PFSK-1 (cell line): Measurements from ENCODE around the gene PDGFC.

Experiments used
- FOXP2 ChIP-seq: optimal IDR thresholded peaks from 2 replicates; pipeline ENCODE3; 2011; ENCODE audit warnings: borderline replicate concordance, control low read depth, inconsistent platforms; ENCODE audit not compliant: insufficient read depth; ENCODE audit errors: extremely low read length, extremely low read depth
- POLR2AphosphoS5 ChIP-seq: IDR thresholded peaks from 2 replicates; pipeline ENCODE4 v1.6.1; 2012; ENCODE audit warnings: low read depth, mild to moderate bottlenecking, control low read depth, low read length, moderate library complexity
- SIN3A ChIP-seq: IDR thresholded peaks from 2 replicates; pipeline ENCODE4 v1.6.1; 2012; ENCODE audit warnings: mild to moderate bottlenecking, low read length, moderate library complexity, borderline replicate concordance; ENCODE audit not compliant: insufficient read depth
- TAF1 ChIP-seq: IDR thresholded peaks from 2 replicates; pipeline ENCODE4 v1.6.1; 2012; ENCODE audit warnings: low read length, control low read depth, borderline replicate concordance; ENCODE audit not compliant: insufficient read depth
- TF ChIP-seq, protein P1 (sequence below), 2 experiments: IDR thresholded peaks; 2 replicates each; pipeline versions ENCODE4 v1.6.1 to v1.8.0; 2011 to 2012; ENCODE audit warnings: low read depth in 2 of 2, low read length in 2 of 2, control low read depth in 1 of 2, inconsistent platforms in 1 of 2, mild to moderate bottlenecking in 1 of 2, moderate library complexity in 1 of 2; ENCODE audit not compliant: insufficient read depth in 1 of 2

GRCh38 chr4:156811286-156811685 is 160.3 kb downstream of the PDGFC start:
- TF ChIP-seq, protein P1, sequence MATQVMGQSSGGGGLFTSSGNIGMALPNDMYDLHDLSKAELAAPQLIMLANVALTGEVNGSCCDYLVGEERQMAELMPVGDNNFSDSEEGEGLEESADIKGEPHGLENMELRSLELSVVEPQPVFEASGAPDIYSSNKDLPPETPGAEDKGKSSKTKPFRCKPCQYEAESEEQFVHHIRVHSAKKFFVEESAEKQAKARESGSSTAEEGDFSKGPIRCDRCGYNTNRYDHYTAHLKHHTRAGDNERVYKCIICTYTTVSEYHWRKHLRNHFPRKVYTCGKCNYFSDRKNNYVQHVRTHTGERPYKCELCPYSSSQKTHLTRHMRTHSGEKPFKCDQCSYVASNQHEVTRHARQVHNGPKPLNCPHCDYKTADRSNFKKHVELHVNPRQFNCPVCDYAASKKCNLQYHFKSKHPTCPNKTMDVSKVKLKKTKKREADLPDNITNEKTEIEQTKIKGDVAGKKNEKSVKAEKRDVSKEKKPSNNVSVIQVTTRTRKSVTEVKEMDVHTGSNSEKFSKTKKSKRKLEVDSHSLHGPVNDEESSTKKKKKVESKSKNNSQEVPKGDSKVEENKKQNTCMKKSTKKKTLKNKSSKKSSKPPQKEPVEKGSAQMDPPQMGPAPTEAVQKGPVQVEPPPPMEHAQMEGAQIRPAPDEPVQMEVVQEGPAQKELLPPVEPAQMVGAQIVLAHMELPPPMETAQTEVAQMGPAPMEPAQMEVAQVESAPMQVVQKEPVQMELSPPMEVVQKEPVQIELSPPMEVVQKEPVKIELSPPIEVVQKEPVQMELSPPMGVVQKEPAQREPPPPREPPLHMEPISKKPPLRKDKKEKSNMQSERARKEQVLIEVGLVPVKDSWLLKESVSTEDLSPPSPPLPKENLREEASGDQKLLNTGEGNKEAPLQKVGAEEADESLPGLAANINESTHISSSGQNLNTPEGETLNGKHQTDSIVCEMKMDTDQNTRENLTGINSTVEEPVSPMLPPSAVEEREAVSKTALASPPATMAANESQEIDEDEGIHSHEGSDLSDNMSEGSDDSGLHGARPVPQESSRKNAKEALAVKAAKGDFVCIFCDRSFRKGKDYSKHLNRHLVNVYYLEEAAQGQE (IDR thresholded peaks at IDR 0.05; ENCODE audit: insufficient read depth in 1 of 2, low read depth in 2 of 2, low read length in 2 of 2): no peak
- no peak for TF ChIP-seq POLR2AphosphoS5
- no peak for TF ChIP-seq TAF1
- TF ChIP-seq SIN3A: no peak
- TF ChIP-seq FOXP2: no peak
